G401.6 (cell line): Measurements from ENCODE around the gene CIDEA.

Experiments used
- FAIRE-seq: peaks from 2 replicates; lab custom pipeline; 2012; peaks lifted over from hg19 to GRCh38; lab: Jason Lieb, UNC

The CIDEA gene

DNA sequence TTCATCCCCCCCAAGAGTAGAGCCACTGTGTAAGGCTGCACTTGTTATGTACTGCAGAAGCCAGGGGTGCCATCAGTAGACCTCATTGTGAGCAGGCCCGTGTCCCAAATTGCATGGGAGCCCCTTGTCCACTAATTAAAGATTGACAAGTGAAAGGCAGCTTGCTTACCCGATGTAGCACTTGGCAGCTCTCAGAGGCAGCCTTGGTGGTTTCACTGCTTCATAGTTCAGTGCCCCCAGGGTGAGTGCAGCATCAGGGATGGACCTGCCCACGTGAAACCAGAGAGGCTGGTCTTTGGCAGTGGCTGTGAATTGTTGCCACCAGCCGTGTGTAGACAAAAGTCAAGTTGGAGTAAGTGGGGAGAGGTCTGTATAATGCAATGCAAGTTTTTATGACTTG lies 67.2 kb downstream of the CIDEA start:
- FAIRE-seq = no peak

DNA sequence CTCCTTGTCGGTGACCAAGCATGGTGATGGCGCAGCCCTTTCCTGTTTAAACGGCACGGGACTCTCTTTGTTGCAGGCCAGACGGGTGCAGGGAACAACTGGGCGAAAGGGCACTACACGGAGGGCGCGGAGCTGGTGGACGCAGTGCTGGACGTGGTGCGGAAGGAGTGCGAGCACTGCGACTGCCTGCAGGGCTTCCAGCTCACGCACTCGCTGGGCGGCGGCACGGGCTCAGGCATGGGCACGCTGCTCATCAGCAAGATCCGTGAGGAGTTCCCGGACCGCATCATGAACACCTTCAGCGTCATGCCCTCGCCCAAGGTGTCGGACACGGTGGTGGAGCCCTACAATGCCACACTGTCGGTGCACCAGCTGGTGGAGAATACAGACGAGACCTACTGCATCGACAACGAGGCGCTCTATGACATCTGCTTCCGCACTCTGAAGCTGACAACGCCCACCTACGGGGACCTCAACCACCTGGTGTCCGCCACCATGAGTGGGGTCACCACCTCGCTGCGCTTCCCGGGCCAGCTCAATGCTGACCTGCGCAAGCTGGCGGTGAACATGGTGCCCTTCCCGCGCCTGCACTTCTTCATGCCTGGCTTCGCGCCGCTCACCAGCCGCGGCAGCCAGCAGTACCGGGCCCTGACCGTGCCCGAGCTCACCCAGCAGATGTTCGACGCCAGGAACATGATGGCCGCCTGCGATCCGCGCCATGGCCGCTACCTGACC lies 71.0 kb downstream of the CIDEA start:
- no peak for FAIRE-seq

DNA sequence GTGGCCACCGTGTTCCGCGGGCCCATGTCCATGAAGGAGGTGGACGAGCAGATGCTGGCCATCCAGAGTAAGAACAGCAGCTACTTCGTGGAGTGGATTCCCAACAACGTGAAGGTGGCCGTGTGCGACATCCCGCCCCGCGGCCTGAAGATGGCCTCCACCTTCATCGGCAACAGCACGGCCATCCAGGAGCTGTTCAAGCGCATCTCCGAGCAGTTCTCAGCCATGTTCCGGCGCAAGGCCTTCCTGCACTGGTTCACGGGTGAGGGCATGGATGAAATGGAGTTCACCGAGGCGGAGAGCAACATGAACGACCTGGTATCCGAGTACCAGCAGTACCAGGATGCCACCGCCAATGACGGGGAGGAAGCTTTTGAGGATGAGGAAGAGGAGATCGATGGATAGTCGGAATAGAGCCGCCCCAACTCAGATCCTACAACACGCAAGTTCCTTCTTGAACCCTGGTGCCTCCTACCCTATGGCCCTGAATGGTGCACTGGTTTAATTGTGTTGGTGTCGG lies 71.6 kb downstream of the CIDEA start:
- FAIRE-seq = no peak

DNA sequence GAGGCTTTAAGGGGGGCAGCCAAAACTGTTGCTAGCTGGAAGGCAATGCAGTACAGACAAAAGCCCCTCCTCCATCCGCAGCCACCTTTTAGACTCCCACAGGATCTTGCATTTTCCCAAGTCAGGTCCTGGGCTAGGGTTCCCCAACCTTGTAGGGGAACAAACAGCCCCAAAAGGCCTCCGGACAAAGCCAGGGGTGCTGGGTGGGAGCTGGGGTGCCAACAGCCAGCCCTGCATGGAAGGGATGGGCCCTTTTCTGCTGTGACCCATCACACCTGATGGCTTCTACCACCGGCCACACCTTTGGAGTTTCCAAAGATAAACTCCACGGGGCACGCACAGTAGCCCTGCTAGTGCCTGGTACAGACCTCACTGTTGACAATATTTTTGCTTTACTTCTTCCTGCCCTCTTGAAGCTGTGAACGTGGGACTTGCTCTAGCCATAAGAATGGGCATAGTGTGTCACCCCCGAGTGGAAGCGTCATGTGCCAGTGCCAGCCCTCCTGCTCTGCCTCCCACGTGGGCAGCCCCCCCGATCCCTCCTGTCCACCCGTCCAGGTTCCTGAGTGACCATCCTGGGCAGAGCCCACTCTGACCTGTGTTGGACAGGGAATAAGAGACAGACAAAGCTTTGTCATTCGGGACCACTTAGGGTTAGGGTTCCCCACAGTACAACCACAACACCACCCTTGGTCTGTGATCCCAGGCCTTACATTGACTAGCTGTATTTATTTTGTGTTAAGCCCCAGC lies 72.7 kb downstream of the CIDEA start:
- no peak for FAIRE-seq
